Measurements from ENCODE around the gene FAM20A.

The FAM20A gene

GRCh38 chr17:68596411-68596945 lies 4.7 kb downstream of the FAM20A start:
- Histone ChIP-seq H3K9me2 (ENCODE audit: low read depth, low read length) (no peaks in the 10 kb centered on the region), H3K9me3 (ENCODE audit: low read length) (no peaks in the 10 kb centered on the region), H3F3A (ENCODE audit: insufficient read depth, low read length) (no peaks in the 10 kb centered on the region), H3K79me2 (ENCODE audit: insufficient read depth, low read length) (no peaks in the 10 kb centered on the region), H3K27ac (ENCODE audit: low read depth, low read length, poor library complexity, severe bottlenecking) (no peak overlapping the region), H3K4me1 (ENCODE audit: insufficient read depth, low read length, severe bottlenecking) (no peaks in the 10 kb centered on the region), H2AFZ (ENCODE audit: low read length) (no peak overlapping the region), H3K4me3 (ENCODE audit: low read depth, low read length, poor library complexity, severe bottlenecking) (no peak overlapping the region), H3K27me3 (ENCODE audit: insufficient read depth, low read length) (no peaks in the 10 kb centered on the region), H3K9ac (ENCODE audit: low read length) (no peak overlapping the region), H3K36me3 (ENCODE audit: insufficient read depth, low read length) (no peaks in the 10 kb centered on the region), H4K20me1 (ENCODE audit: insufficient read depth, low read length) (no peaks in the 10 kb centered on the region), H3K4me2 (ENCODE audit: low read length) (no peak overlapping the region)
- TF ChIP-seq EZH2 (IDR thresholded peaks at IDR 0.05; ENCODE audit: borderline replicate concordance, low read length), result no peak
- TF ChIP-seq, protein P1, sequence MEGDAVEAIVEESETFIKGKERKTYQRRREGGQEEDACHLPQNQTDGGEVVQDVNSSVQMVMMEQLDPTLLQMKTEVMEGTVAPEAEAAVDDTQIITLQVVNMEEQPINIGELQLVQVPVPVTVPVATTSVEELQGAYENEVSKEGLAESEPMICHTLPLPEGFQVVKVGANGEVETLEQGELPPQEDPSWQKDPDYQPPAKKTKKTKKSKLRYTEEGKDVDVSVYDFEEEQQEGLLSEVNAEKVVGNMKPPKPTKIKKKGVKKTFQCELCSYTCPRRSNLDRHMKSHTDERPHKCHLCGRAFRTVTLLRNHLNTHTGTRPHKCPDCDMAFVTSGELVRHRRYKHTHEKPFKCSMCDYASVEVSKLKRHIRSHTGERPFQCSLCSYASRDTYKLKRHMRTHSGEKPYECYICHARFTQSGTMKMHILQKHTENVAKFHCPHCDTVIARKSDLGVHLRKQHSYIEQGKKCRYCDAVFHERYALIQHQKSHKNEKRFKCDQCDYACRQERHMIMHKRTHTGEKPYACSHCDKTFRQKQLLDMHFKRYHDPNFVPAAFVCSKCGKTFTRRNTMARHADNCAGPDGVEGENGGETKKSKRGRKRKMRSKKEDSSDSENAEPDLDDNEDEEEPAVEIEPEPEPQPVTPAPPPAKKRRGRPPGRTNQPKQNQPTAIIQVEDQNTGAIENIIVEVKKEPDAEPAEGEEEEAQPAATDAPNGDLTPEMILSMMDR (IDR thresholded peaks at IDR 0.05; ENCODE audit: low read length), result no peak

DNA sequence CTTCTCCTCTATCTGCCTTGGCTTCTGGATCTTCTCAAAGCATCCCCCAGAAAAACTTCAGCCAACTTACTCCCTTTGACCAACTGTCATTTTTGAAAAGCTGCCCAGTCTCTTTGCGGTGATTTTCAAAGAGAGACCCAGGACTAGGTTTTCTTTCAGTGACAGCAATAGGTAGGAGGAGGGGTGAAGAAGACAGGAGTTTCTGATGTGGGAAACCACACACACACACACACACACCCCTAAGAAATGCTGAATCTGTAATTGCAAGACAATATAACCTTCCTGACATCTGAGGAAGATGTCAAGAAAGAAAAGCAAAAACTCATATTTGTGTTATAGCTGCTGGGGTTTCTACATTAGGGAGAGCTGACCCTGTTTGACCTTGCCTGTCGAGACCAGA lies 5.2 kb downstream of the FAM20A start:
- H3K27me3 ChIP-seq (ENCODE audit: insufficient read depth, low read length), result no peaks in the 10 kb centered on the region
- no peaks in the 10 kb centered on the region for H3K36me3 ChIP-seq (ENCODE audit: insufficient read depth, low read length)
- H3K9me2 ChIP-seq (ENCODE audit: low read depth, low read length), result no peaks in the 10 kb centered on the region
- no peak overlapping the region for H3K27ac ChIP-seq (ENCODE audit: low read depth, low read length, poor library complexity, severe bottlenecking)
- H3K9ac ChIP-seq (ENCODE audit: low read length), result no peak overlapping the region
- H3K4me3 ChIP-seq (ENCODE audit: low read depth, low read length, poor library complexity, severe bottlenecking), result no peak overlapping the region
- no peak overlapping the region for H2AFZ ChIP-seq (ENCODE audit: low read length)
- no peaks in the 10 kb centered on the region for H3K9me3 ChIP-seq (ENCODE audit: low read length)
- no peaks in the 10 kb centered on the region for H3F3A ChIP-seq (ENCODE audit: insufficient read depth, low read length)
- H3K4me1 ChIP-seq (ENCODE audit: insufficient read depth, low read length, severe bottlenecking), result no peaks in the 10 kb centered on the region
- TF ChIP-seq, protein P1 (IDR thresholded peaks at IDR 0.05; ENCODE audit: low read length), result no peak
- no peak for TF ChIP-seq EZH2 (IDR thresholded peaks at IDR 0.05; ENCODE audit: borderline replicate concordance, low read length)
- H4K20me1 ChIP-seq (ENCODE audit: insufficient read depth, low read length), result no peaks in the 10 kb centered on the region
- H3K4me2 ChIP-seq (ENCODE audit: low read length), result no peak overlapping the region
- no peaks in the 10 kb centered on the region for H3K79me2 ChIP-seq (ENCODE audit: insufficient read depth, low read length)

GRCh38 chr17:68595496-68595895 lies 5.7 kb downstream of the FAM20A start:
- H3K4me1 ChIP-seq (ENCODE audit: insufficient read depth, low read length, severe bottlenecking), result no peaks in the 10 kb centered on the region
- H3K27ac ChIP-seq (ENCODE audit: low read depth, low read length, poor library complexity, severe bottlenecking), result no peak overlapping the region
- H4K20me1 ChIP-seq (ENCODE audit: insufficient read depth, low read length), result no peaks in the 10 kb centered on the region
- no peak overlapping the region for H2AFZ ChIP-seq (ENCODE audit: low read length)
- H3K36me3 ChIP-seq (ENCODE audit: insufficient read depth, low read length), result no peaks in the 10 kb centered on the region
- no peaks in the 10 kb centered on the region for H3K9me3 ChIP-seq (ENCODE audit: low read length)
- H3K9me2 ChIP-seq (ENCODE audit: low read depth, low read length), result no peaks in the 10 kb centered on the region
- H3F3A ChIP-seq (ENCODE audit: insufficient read depth, low read length), result no peaks in the 10 kb centered on the region
- TF ChIP-seq, protein P1 (IDR thresholded peaks at IDR 0.05; ENCODE audit: low read length), result no peak
- no peak for TF ChIP-seq EZH2 (IDR thresholded peaks at IDR 0.05; ENCODE audit: borderline replicate concordance, low read length)
- no peak overlapping the region for H3K4me2 ChIP-seq (ENCODE audit: low read length)
- H3K79me2 ChIP-seq (ENCODE audit: insufficient read depth, low read length), result no peaks in the 10 kb centered on the region
- H3K27me3 ChIP-seq (ENCODE audit: insufficient read depth, low read length), result 0 out of 2 replicates have a peak, but pooled peaks cover 4% of the 10 kb centered on the region
- H3K4me3 ChIP-seq (ENCODE audit: low read depth, low read length, poor library complexity, severe bottlenecking), result no peak overlapping the region
- no peak overlapping the region for H3K9ac ChIP-seq (ENCODE audit: low read length)

Data from OCI-LY1 (cell line).